ENCODE results near the gene PDHX. TPM values are rescaled to one million over a fixed set of nuclear protein-coding genes. Genes with fewer than 3 reads are reported as not detected.

The PDHX gene
- total RNA-seq, 2 experiments from 2014 or later: 32.3 TPM

DNA sequence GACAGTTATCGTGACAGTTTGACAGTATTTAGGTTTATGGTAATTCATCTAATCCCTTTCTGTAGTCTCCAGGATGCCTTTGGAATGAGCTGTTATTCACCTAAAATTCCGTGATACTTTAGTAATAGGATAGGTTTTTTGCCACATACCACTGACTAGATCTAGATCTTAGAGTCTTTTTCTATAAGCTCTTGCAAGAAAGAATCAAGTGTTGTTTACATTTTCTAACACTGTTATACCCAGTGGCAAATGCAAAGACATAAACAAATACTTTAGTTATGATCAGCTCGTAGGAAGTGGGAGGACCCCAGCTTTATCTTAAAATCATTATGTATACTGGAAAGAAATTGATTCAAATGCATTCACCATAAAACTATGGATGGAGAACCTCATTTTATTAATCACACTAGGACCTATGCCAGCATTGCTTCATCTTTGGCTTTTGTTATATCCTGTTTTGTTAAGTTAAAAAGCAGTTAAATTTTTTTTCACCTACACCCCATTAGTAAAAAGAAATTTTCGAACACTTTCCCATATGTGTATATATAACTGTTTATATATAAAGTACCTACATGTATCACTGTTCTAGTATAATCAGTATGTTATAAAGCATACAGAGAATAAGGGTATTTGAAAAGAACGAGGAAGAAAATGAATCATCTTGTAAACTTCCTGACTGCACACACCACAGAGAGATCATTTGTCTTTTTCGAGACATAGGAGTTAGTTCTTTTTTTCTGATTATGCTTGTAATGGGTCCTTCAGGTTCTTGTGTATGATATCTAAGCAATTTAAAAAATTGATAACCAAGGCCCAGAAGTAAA, 60.9 kb downstream of the PDHX start:
- ATAC-seq (no peak), DNase-seq (no peak)
- H3K4me3 Mint-ChIP-seq: no peak overlapping the region
- no peaks in the 10 kb centered on the region for H3K27me3 Mint-ChIP-seq (ENCODE audit: low read depth)
- H3K4me1 Mint-ChIP-seq (ENCODE audit: low read depth): peaks cover 21% of the 10 kb centered on the region
- CTCF ChIA-PET: interaction anchor here (0.8 kb wide), 1 partner anchor 415 kb away, joined by 3 read pairs; no protein-coding TSS in a partner anchor
- POLR2A ChIA-PET: no interaction called here
- no peaks in the 10 kb centered on the region for H3K9me3 Mint-ChIP-seq (ENCODE audit: insufficient read depth)
- H3K27ac Mint-ChIP-seq: no peak overlapping the region
- peaks cover 56% of the 10 kb centered on the region for H3K36me3 Mint-ChIP-seq (ENCODE audit: low read depth)

DNA sequence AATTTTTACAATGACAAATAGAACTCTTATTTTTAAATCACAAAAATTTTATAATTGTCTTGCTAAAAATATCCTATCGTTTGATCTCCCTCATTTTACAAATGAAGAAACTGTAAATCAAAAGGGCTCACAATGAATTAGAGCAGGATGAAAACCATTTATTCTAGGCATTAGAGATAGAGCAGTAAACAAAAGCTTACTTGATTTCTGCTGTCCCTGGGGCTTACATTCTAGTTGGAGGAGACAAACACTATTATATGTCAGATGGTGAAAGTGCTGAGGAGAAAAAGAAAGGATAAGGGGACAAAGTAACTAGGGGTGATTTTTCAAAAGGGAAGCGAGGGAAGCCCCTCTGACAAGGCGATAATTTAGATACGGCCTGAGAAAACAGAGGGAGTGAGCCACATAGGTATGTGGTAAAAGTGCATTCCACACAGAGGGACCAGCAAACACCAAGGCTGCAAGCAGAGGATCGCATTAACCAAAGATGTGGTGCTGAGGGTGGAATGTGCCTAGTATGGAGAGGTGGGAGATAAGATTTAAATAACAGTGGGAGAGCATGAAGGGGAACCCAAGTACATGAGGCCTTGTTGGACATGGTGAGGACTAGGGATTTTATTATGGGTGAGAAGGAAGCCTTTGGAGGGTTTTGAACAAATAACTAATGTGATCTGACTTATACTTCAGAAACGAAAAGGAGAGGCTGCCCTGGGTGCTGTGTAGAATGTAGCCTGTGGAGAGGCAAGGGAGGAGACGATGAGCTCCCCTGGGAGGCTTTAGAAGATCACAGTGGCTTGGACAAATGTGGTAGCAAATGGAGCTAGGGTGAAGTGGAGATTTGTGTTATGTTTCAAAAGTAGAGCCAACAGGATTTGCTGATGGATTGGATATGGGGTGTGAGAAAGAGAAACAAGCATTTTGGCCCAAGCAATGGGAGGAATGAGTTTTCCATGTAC, 62.1 kb downstream of the PDHX start:
- ChIA-PET POLR2A (no interaction called here), CTCF (interaction anchor here (0.8 kb wide), 2 partner anchors 52 to 414 kb away, joined by 3 read pairs; no protein-coding TSS in a partner anchor)
- Mint-ChIP-seq H3K4me1 (ENCODE audit: low read depth) (peaks cover 21% of the 10 kb centered on the region), H3K4me3 (no peak overlapping the region), H3K36me3 (ENCODE audit: low read depth) (peaks cover 57% of the 10 kb centered on the region), H3K27me3 (ENCODE audit: low read depth) (no peaks in the 10 kb centered on the region), H3K27ac (no peak overlapping the region), H3K9me3 (ENCODE audit: insufficient read depth) (no peaks in the 10 kb centered on the region)
- no peak for DNase-seq
- ATAC-seq: no peak

- no peaks in the 10 kb centered on the region for H3K9me3 Mint-ChIP-seq (ENCODE audit: insufficient read depth)
- H3K4me1 Mint-ChIP-seq (ENCODE audit: low read depth): peaks cover 20% of the 10 kb centered on the region
- H3K27me3 Mint-ChIP-seq (ENCODE audit: low read depth): no peaks in the 10 kb centered on the region
- ChIA-PET POLR2A (no interaction called here), CTCF (no interaction called here)
- no peak overlapping the region for H3K27ac Mint-ChIP-seq
- no peak overlapping the region for H3K4me3 Mint-ChIP-seq
- peaks cover 42% of the 10 kb centered on the region for H3K36me3 Mint-ChIP-seq (ENCODE audit: low read depth)
- no peak for ATAC-seq
- DNase-seq: no peak
These were observed 68.1 kb downstream of the PDHX start for GRCh38 chr11:34984514-34984913.

DNA sequence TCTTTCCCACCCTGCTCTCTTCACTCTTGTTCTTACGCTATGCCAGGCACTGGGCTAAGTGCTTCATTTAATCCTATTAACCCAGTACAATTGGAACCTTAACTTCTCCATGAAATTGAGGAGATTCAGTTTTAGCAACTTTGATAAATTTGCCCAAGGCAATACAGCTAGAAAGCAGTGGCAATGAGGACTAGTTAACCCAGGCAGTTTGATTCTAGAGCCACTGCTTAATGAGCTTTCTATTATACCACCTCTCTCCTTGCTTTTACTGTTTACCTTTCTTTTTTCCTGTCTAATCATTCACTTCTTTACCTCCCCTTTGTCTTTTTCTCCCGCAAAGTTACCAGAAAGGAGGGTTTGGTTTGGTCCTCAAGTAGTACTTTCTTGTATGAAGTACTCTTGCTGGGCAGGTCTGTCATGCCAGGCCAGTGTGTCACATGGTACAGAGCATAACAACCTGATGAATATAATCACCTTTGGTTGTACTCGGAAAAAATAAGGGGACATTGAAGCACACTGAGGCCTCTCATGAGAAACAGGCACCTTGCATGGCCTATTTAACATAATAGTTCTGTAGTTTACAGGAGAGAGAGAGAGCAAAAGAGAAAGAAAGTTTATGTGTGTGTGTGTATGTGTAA, 70.6 kb downstream of the PDHX start:
- H3K36me3 Mint-ChIP-seq (ENCODE audit: low read depth): peaks cover 32% of the 10 kb centered on the region
- no peak for ATAC-seq
- H3K27ac Mint-ChIP-seq: no peak overlapping the region

DNA sequence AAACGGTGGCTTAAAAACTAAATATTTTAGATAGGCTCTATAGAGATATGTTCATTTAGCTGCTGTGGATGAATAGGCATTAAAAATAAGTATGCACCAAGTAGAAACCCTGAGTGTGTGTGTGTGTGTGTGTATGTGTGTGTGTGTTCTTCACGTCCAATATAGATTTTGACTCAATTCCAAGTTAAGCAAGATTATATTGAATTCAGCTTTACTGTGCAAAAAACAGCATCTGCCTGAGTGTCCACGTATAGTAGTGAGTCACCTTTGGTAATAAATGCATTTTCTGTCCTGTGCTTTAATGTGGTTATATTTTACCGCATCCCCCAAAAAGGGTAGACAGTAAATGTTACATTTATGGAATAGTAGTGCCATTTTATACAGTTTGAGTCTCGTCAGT, 71.2 kb downstream of the PDHX start:
- H3K9me3 Mint-ChIP-seq (ENCODE audit: insufficient read depth): no peaks in the 10 kb centered on the region
- peaks cover 12% of the 10 kb centered on the region for H3K4me1 Mint-ChIP-seq (ENCODE audit: low read depth)
- ATAC-seq (no peak), DNase-seq (no peak)
- H3K27me3 Mint-ChIP-seq (ENCODE audit: low read depth): no peaks in the 10 kb centered on the region
- CTCF ChIA-PET: interaction anchor here (0.9 to 1.8 kb wide), 6 partner anchors 12 to 404 kb away, joined by 3 to 6 read pairs (median 4); no protein-coding TSS in a partner anchor
- POLR2A ChIA-PET: no interaction called here
- peaks cover 27% of the 10 kb centered on the region for H3K36me3 Mint-ChIP-seq (ENCODE audit: low read depth)
- H3K4me3 Mint-ChIP-seq: no peak overlapping the region
- H3K27ac Mint-ChIP-seq: no peak overlapping the region

More for the DNA sequence above, 70.6 kb downstream of the PDHX start:
- POLR2A ChIA-PET: no interaction called here
- H3K4me3 Mint-ChIP-seq: no peak overlapping the region
- no peaks in the 10 kb centered on the region for H3K9me3 Mint-ChIP-seq (ENCODE audit: insufficient read depth)
- DNase-seq: no peak
- no peaks in the 10 kb centered on the region for H3K27me3 Mint-ChIP-seq (ENCODE audit: low read depth)
- CTCF ChIA-PET: interaction anchor here (0.9 to 1.8 kb wide), 5 partner anchors 12 to 405 kb away, joined by 3 to 6 read pairs (median 4); no protein-coding TSS in a partner anchor
- peaks cover 12% of the 10 kb centered on the region for H3K4me1 Mint-ChIP-seq (ENCODE audit: low read depth)

- DNase-seq (no peak), ATAC-seq (no peak)
- peaks cover 12% of the 10 kb centered on the region for H3K4me1 Mint-ChIP-seq (ENCODE audit: low read depth)
- H3K27ac Mint-ChIP-seq: no peak overlapping the region
- no peaks in the 10 kb centered on the region for H3K9me3 Mint-ChIP-seq (ENCODE audit: insufficient read depth)
- no peaks in the 10 kb centered on the region for H3K27me3 Mint-ChIP-seq (ENCODE audit: low read depth)
- H3K4me3 Mint-ChIP-seq: no peak overlapping the region
- H3K36me3 Mint-ChIP-seq (ENCODE audit: low read depth): peaks cover 22% of the 10 kb centered on the region
- POLR2A ChIA-PET: interaction anchor here (0.7 kb wide), 1 partner anchor 125 kb away, joined by 3 read pairs; no protein-coding TSS in a partner anchor
- CTCF ChIA-PET: interaction anchor here (1.0 to 3.2 kb wide), 5 partner anchors 13 to 258 kb away, joined by 3 to 10 read pairs (median 4); no protein-coding TSS in a partner anchor
These were observed 72.2 kb downstream of the PDHX start for GRCh38 chr11:34988294-34989255.

DNA sequence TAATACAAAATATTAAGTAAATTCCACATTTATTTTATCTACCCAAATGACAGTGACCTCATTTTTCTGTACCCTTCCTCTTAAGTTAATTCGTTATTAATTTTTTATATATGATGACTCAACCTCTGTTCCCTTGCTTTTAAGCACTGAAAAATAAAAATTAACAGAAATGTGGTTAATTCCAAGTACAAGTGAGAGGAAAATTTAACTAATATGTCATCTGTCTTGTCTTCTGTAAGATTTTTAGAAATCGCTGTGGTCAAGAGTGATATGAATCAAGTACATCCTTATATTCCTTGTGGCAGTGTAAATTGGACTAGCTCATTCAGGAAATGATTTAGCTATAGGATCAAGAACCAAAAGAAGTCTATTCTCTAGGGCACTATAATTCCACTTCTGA, 74.5 kb downstream of the PDHX start:
- ATAC-seq: no peak
- H3K4me1 Mint-ChIP-seq (ENCODE audit: low read depth): peaks cover 12% of the 10 kb centered on the region
- H3K9me3 Mint-ChIP-seq (ENCODE audit: insufficient read depth): no peaks in the 10 kb centered on the region
- H3K36me3 Mint-ChIP-seq (ENCODE audit: low read depth): peaks cover 11% of the 10 kb centered on the region
- H3K4me3 Mint-ChIP-seq: no peak overlapping the region
- no peak for DNase-seq
- ChIA-PET POLR2A (no interaction called here), CTCF (interaction anchor here (3.2 kb wide), 1 partner anchor 64 kb away, joined by 10 read pairs; no protein-coding TSS in a partner anchor)
- H3K27me3 Mint-ChIP-seq (ENCODE audit: low read depth): no peaks in the 10 kb centered on the region
- H3K27ac Mint-ChIP-seq: no peak overlapping the region

DNA sequence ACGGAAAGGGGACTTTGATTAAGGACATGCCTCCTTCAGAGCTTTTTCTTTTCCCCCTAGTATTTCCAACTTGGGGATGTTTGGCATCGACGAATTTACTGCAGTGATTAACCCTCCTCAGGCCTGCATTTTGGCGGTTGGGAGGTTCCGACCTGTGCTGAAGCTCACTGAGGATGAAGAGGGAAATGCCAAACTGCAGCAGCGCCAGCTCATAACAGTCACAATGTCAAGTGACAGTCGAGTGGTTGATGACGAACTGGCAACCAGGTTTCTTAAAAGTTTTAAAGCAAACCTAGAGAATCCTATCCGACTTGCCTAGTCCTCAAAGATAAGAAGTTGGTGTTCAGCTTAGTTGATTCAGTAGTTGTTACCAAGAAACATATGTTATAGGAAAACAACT, 78.4 kb downstream of the PDHX start:
- no peak for ATAC-seq
- CTCF ChIA-PET: interaction anchor here (1.0 to 1.6 kb wide), 5 partner anchors 68 to 311 kb away, joined by 3 to 5 read pairs (median 4); no protein-coding TSS in a partner anchor

GRCh38 chr11:34996958-34997357, 80.5 kb downstream of the PDHX start:
- H3K36me3 Mint-ChIP-seq (ENCODE audit: low read depth): peaks cover 2% of the 10 kb centered on the region
- no peaks in the 10 kb centered on the region for H3K27me3 Mint-ChIP-seq (ENCODE audit: low read depth)
- POLR2A ChIA-PET: no interaction called here
- H3K27ac Mint-ChIP-seq: no peak overlapping the region
- ATAC-seq (no peak), DNase-seq (no peak)
- H3K4me3 Mint-ChIP-seq: no peak overlapping the region
- H3K4me1 Mint-ChIP-seq (ENCODE audit: low read depth): peaks cover 21% of the 10 kb centered on the region
- no peaks in the 10 kb centered on the region for H3K9me3 Mint-ChIP-seq (ENCODE audit: insufficient read depth)
- CTCF ChIA-PET: interaction anchor here (0.9 to 4.7 kb wide), 4 partner anchors 70 to 396 kb away, joined by 3 to 24 read pairs (median 8); no protein-coding TSS in a partner anchor

More for the DNA sequence above, 78.4 kb downstream of the PDHX start:
- Mint-ChIP-seq H3K27ac (no peak overlapping the region), H3K36me3 (ENCODE audit: low read depth) (peaks cover 2% of the 10 kb centered on the region), H3K27me3 (ENCODE audit: low read depth) (no peaks in the 10 kb centered on the region), H3K9me3 (ENCODE audit: insufficient read depth) (no peaks in the 10 kb centered on the region), H3K4me3 (no peak overlapping the region), H3K4me1 (ENCODE audit: low read depth) (peaks cover 17% of the 10 kb centered on the region)
- POLR2A ChIA-PET: no interaction called here
- no peak for DNase-seq

- Mint-ChIP-seq H3K4me3 (no peak overlapping the region), H3K27ac (no peak overlapping the region), H3K9me3 (ENCODE audit: insufficient read depth) (no peaks in the 10 kb centered on the region), H3K4me1 (ENCODE audit: low read depth) (peaks cover 24% of the 10 kb centered on the region), H3K36me3 (ENCODE audit: low read depth) (peaks cover 2% of the 10 kb centered on the region), H3K27me3 (ENCODE audit: low read depth) (no peaks in the 10 kb centered on the region)
- ChIA-PET POLR2A (no interaction called here), CTCF (interaction anchor here (0.6 to 4.7 kb wide), 18 partner anchors 11 to 395 kb away, joined by 3 to 43 read pairs (median 4); no protein-coding TSS in a partner anchor)
- DNase-seq (no peak), ATAC-seq (peak; percentile 69)
These were observed 81.6 kb downstream of the PDHX start for GRCh38 chr11:34997952-34998528.
